ENCODE measurements around the gene CSNK2A1.
"Not testable (repeated sequence)": the region's sequence is repeated elsewhere in the genome, so short reads cannot be mapped to it uniquely, and the experiment has no call there.

CSNK2A1 gene

GRCh38 chr20:461254-462198, 82.1 kb downstream of the CSNK2A1 start:
- TF ChIP-seq, protein P1, sequence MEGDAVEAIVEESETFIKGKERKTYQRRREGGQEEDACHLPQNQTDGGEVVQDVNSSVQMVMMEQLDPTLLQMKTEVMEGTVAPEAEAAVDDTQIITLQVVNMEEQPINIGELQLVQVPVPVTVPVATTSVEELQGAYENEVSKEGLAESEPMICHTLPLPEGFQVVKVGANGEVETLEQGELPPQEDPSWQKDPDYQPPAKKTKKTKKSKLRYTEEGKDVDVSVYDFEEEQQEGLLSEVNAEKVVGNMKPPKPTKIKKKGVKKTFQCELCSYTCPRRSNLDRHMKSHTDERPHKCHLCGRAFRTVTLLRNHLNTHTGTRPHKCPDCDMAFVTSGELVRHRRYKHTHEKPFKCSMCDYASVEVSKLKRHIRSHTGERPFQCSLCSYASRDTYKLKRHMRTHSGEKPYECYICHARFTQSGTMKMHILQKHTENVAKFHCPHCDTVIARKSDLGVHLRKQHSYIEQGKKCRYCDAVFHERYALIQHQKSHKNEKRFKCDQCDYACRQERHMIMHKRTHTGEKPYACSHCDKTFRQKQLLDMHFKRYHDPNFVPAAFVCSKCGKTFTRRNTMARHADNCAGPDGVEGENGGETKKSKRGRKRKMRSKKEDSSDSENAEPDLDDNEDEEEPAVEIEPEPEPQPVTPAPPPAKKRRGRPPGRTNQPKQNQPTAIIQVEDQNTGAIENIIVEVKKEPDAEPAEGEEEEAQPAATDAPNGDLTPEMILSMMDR (IDR thresholded peaks at IDR 0.05; ENCODE audit: low read depth, low read length), result no peak
- DNase-seq (ENCODE audit: low read depth in 2 of 2), result peak; percentile 52 to 59
- H3K4me3 ChIP-seq (replicated peaks in 1 of 2; ENCODE audit: low read depth in 2 of 2, low read length in 2 of 2), result peak overlapping the region; percentile 78 to 80

- peak overlapping the region; percentile 78 to 80 for H3K4me3 ChIP-seq (replicated peaks in 1 of 2; ENCODE audit: low read depth in 2 of 2, low read length in 2 of 2)
- TF ChIP-seq, protein P1 (IDR thresholded peaks at IDR 0.05; ENCODE audit: low read depth, low read length), result no peak
- DNase-seq (ENCODE audit: low read depth in 2 of 2), result peak; percentile 32 to 38
These were observed 82.9 kb downstream of the CSNK2A1 start for GRCh38 chr20:460707-461106.

- TF ChIP-seq, protein P1 (IDR thresholded peaks at IDR 0.05; ENCODE audit: low read depth, low read length), result no peak
- H3K4me3 ChIP-seq (replicated peaks in 1 of 2; ENCODE audit: low read depth in 2 of 2, low read length in 2 of 2), result no peak overlapping the region
- no peak for DNase-seq (ENCODE audit: low read depth in 2 of 2)
These were observed 83.4 kb downstream of the CSNK2A1 start for GRCh38 chr20:460180-460579.

DNA sequence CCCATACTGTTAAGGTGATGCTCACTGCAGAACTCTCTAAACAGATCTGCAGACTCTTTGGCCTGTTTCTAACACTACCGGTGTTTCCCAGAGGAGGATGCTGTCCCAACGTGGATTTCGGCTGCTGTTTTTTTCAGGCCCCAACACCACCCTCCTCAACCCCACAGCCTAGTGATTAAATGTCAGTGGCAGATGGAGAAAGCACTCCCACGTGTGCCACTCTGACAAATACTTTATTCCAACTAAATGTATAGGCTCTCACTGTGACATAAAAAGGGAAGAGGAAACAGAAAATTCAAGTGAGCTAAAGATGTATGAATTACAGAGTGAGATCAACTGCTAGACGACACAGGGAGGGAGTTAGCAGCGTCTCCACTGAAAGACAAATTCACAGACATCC, 84.8 kb downstream of the CSNK2A1 start:
- DNase-seq (ENCODE audit: low read depth in 2 of 2), result no peak
- H3K4me3 ChIP-seq (replicated peaks in 1 of 2; ENCODE audit: low read depth in 2 of 2, low read length in 2 of 2), result no peak overlapping the region
- TF ChIP-seq, protein P1 (IDR thresholded peaks at IDR 0.05; ENCODE audit: low read depth, low read length), result no peak

- TF ChIP-seq, protein P1 (IDR thresholded peaks at IDR 0.05; ENCODE audit: low read depth, low read length), result no peak
- H3K4me3 ChIP-seq (replicated peaks in 1 of 2; ENCODE audit: low read depth in 2 of 2, low read length in 2 of 2), result no peak overlapping the region
- DNase-seq (ENCODE audit: low read depth in 2 of 2), result no peak
These were observed 88.6 kb downstream of the CSNK2A1 start for GRCh38 chr20:454951-455350.

- DNase-seq (ENCODE audit: low read depth in 2 of 2); H3K4me3 ChIP-seq (replicated peaks in 1 of 2; ENCODE audit: low read depth in 2 of 2, low read length in 2 of 2): not testable (repeated sequence)
These were observed 91.6 kb downstream of the CSNK2A1 start for GRCh38 chr20:452021-452420.

DNA sequence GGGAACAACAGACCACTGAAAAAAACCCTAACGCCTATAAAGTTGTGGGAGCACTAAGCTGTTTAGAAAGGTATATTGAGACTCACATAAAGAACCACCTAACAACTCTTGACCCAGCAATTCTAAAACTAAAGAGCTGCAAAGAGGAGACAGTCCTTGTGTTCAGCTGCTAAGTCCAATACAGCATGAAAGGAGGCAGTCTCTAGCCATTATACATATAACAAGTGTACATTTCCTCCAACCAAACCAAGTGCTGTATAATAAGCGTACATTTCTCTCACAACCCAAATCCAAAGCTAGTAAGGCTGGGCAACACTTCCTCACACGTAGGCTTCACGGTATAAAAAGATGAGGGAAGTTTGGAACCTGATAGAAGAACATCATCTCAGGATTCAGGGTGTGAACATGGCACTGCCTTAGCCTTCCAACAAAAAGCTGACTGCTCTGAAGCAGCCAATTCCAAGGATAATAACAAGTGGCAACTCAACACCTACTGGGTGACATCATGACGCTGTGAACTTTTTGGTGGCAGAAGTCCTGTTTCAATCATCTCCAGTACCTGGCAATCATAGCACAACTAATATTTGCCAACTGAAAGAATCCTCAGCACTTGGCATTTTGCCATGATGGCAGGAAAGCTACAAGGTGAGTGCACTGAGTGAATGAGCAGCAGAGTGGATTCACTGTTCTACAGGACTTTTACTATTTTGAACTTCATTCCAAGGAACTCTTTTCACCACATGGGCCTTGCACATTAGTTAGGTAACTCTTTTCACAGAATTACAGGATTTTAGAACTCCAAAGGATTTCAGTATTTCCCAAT, 97.9 kb downstream of the CSNK2A1 start:
- H3K4me3 ChIP-seq (replicated peaks in 1 of 2; ENCODE audit: low read depth in 2 of 2, low read length in 2 of 2), result no peak overlapping the region
- no peak for DNase-seq (ENCODE audit: low read depth in 2 of 2)

More for the DNA sequence above, 97.9 kb downstream of the CSNK2A1 start:
- TF ChIP-seq, protein P1 (IDR thresholded peaks at IDR 0.05; ENCODE audit: low read depth, low read length), result no peak

All from cardiac fibroblast (primary cell).